ENCODE data around the gene EXOC2. TPM values are rescaled to one million over a fixed set of nuclear protein-coding genes. Genes with fewer than 3 reads are reported as not detected.

Gene EXOC2
- total RNA-seq, 2 donors from 2014 or later, result 28.1 to 35.0 TPM

DNA sequence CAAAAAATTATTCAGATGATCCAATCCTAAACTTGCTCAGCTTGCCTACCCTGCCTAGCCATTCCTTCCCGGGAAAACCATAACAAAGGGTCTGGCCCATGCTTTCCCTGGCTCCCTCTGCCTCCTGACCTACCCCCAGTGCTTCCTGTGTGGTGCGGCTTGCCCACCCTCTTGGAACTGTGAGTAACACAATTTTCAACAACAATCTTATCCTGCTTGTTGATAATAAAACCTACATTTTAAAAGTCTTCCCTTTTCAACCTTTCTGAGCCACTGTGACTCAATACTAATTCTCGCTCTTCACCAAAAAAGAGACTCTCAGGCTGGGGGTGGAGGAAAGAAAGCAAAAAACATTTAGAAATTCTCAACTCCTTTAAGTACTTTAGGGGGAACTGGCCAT, 18.0 kb downstream of the EXOC2 start:
- Histone ChIP-seq H3K4me1 (ENCODE audit: control insufficient read depth, insufficient read depth, low read length) (no peaks in the 10 kb centered on the region), H3K9me3 (ENCODE audit: control insufficient read depth, low read length) (peaks cover 11% of the 10 kb centered on the region), H3K27me3 (ENCODE audit: control insufficient read depth, insufficient read depth, low read length, poor library complexity, severe bottlenecking) (no peaks in the 10 kb centered on the region), H3K4me3 (ENCODE audit: low read length) (no peak overlapping the region), H3K9ac (ENCODE audit: extremely low read depth, low read length, poor library complexity, severe bottlenecking) (no peak overlapping the region), H3K27ac (ENCODE audit: low read depth, low read length) (no peak overlapping the region), H3K36me3 (ENCODE audit: control insufficient read depth, insufficient read depth, low read length) (peaks cover 9% of the 10 kb centered on the region)
- no peak for DNase-seq
- H3K9me3 Mint-ChIP-seq, result peaks cover 11% of the 10 kb centered on the region
- no peaks in the 10 kb centered on the region for H3K27me3 Mint-ChIP-seq (ENCODE audit: insufficient read depth)
- peaks cover 14% of the 10 kb centered on the region for H3K4me1 Mint-ChIP-seq
- 25 to 84% methylated on average over 1 to 3 of the region's 3 CpGs for WGBS, 2 experiments (ENCODE audit: insufficient coverage in 1 of 2, insufficient read length in 1 of 2)
- no peak overlapping the region for H3K4me3 Mint-ChIP-seq
- no peak for TF ChIP-seq CTCF (conservative IDR thresholded peaks at IDR 0.05)
- peaks cover 15% of the 10 kb centered on the region for H3K36me3 Mint-ChIP-seq (ENCODE audit: low read depth)
- peak overlapping the region; percentile 60 for H3K27ac Mint-ChIP-seq

- Mint-ChIP-seq H3K27ac (peak overlapping the region; percentile 60), H3K27me3 (ENCODE audit: insufficient read depth) (no peaks in the 10 kb centered on the region), H3K4me1 (peaks cover 10% of the 10 kb centered on the region), H3K4me3 (no peak overlapping the region), H3K9me3 (peaks cover 11% of the 10 kb centered on the region), H3K36me3 (ENCODE audit: low read depth) (peaks cover 15% of the 10 kb centered on the region)
- Histone ChIP-seq H3K27ac (ENCODE audit: low read depth, low read length) (no peak overlapping the region), H3K4me1 (ENCODE audit: control insufficient read depth, insufficient read depth, low read length) (no peaks in the 10 kb centered on the region), H3K27me3 (ENCODE audit: control insufficient read depth, insufficient read depth, low read length, poor library complexity, severe bottlenecking) (no peaks in the 10 kb centered on the region), H3K4me3 (ENCODE audit: low read length) (no peak overlapping the region), H3K36me3 (ENCODE audit: control insufficient read depth, insufficient read depth, low read length) (peaks cover 15% of the 10 kb centered on the region), H3K9ac (ENCODE audit: extremely low read depth, low read length, poor library complexity, severe bottlenecking) (no peak overlapping the region), H3K9me3 (ENCODE audit: control insufficient read depth, low read length) (peaks cover 11% of the 10 kb centered on the region)
- TF ChIP-seq CTCF (conservative IDR thresholded peaks at IDR 0.05), result no peak
- no peak for DNase-seq
These were observed 18.5 kb downstream of the EXOC2 start for GRCh38 chr6:674406-674805.

GRCh38 chr6:667253-667927, 25.5 kb downstream of the EXOC2 start:
- peaks cover 20% of the 10 kb centered on the region for H3K36me3 ChIP-seq (ENCODE audit: control insufficient read depth, insufficient read depth, low read length)
- H3K27me3 ChIP-seq (ENCODE audit: control insufficient read depth, insufficient read depth, low read length, poor library complexity, severe bottlenecking), result no peaks in the 10 kb centered on the region
- H3K4me3 ChIP-seq (ENCODE audit: low read length), result no peak overlapping the region
- H3K27ac ChIP-seq (ENCODE audit: low read depth, low read length), result no peak overlapping the region
- no peak overlapping the region for H3K9ac ChIP-seq (ENCODE audit: extremely low read depth, low read length, poor library complexity, severe bottlenecking)
- Mint-ChIP-seq H3K27me3 (ENCODE audit: insufficient read depth) (no peaks in the 10 kb centered on the region), H3K36me3 (ENCODE audit: low read depth) (peaks cover 22% of the 10 kb centered on the region), H3K4me1 (peaks cover 9% of the 10 kb centered on the region), H3K9me3 (peaks cover 28% of the 10 kb centered on the region), H3K27ac (no peak overlapping the region), H3K4me3 (no peak overlapping the region)
- no peaks in the 10 kb centered on the region for H3K4me1 ChIP-seq (ENCODE audit: control insufficient read depth, insufficient read depth, low read length)
- WGBS, 2 experiments (ENCODE audit: insufficient coverage in 1 of 2, insufficient read length in 1 of 2), result 88 to 100% methylated on average over 1 of the region's 7 CpGs
- TF ChIP-seq CTCF (conservative IDR thresholded peaks at IDR 0.05), result no peak
- H3K9me3 ChIP-seq (ENCODE audit: control insufficient read depth, low read length), result peaks cover 18% of the 10 kb centered on the region
- DNase-seq, result no peak

Measured in endodermal cell (in vitro differentiated cells).